ENCODE measurements around the gene UGGT1.

- TF ChIP-seq EZH2 (IDR thresholded peaks at IDR 0.05; ENCODE audit: borderline replicate concordance, low read depth, low read length, severe bottlenecking) (no peak), CTCF (IDR thresholded peaks at IDR 0.05; ENCODE audit: borderline replicate concordance, extremely low read depth, low read length, poor library complexity, severe bottlenecking) (no peak)
Measured at GRCh38 chr2:128198656-128199055, 107.7 kb downstream of the UGGT1 start.
